HUES48 (cell line): ENCODE measurements around the gene ZDHHC4.
"Not testable (repeated sequence)": the region's sequence is repeated elsewhere in the genome, so short reads cannot be mapped to it uniquely, and the experiment has no call there.

ENCODE experiments used
- H3K27ac ChIP-seq: one replicate; pipeline ENCODE4 v1.7.0; 2013; ENCODE audit warnings: low read depth, low read length, inconsistent platforms
- H3K27me3 ChIP-seq: 2 replicates; pipeline ENCODE4 v1.6.1; 2013; ENCODE audit warnings: mild to moderate bottlenecking, low read length; ENCODE audit not compliant: control insufficient read depth, insufficient read depth
- H3K36me3 ChIP-seq: 2 replicates; pipeline ENCODE4 v1.6.1; 2013; ENCODE audit warnings: low read length; ENCODE audit not compliant: control insufficient read depth, insufficient read depth
- H3K4me1 ChIP-seq: 2 replicates; pipeline ENCODE4 v1.6.1; 2013; ENCODE audit warnings: mild to moderate bottlenecking, low read length; ENCODE audit not compliant: control insufficient read depth, insufficient read depth
- H3K4me3 ChIP-seq: 2 replicates; pipeline ENCODE4 v1.5.1; 2013; ENCODE audit warnings: mild to moderate bottlenecking, low read depth, low read length
- H3K9ac ChIP-seq: 2 replicates; pipeline ENCODE4 v1.6.1; 2013; ENCODE audit warnings: mild to moderate bottlenecking, low read depth, low read length, moderate library complexity
- H3K9me3 ChIP-seq: 2 replicates; pipeline ENCODE4 v1.6.1; 2013; ENCODE audit warnings: low read length; ENCODE audit not compliant: control insufficient read depth, insufficient read depth

The ZDHHC4 gene

GRCh38 chr7:6622134-6622710 lies 45.0 kb downstream of the ZDHHC4 start:
- no peaks in the 10 kb centered on the region for H3K27me3 ChIP-seq
- H3K4me3 ChIP-seq, result no peak overlapping the region
- no peak overlapping the region for H3K27ac ChIP-seq
- H3K4me1 ChIP-seq, result no peaks in the 10 kb centered on the region
- peaks cover 30% of the 10 kb centered on the region for H3K36me3 ChIP-seq
- no peak overlapping the region for H3K9ac ChIP-seq
- H3K9me3 ChIP-seq, result no peaks in the 10 kb centered on the region

GRCh38 chr7:6623589-6624245 lies 46.5 kb downstream of the ZDHHC4 start:
- Histone ChIP-seq H3K27ac (no peak overlapping the region), H3K4me3 (no peak overlapping the region), H3K9me3 (no peaks in the 10 kb centered on the region), H3K27me3 (no peaks in the 10 kb centered on the region), H3K4me1 (no peaks in the 10 kb centered on the region), H3K9ac (no peak overlapping the region), H3K36me3 (peaks cover 30% of the 10 kb centered on the region)

GRCh38 chr7:6624246-6624611 lies 47.0 kb downstream of the ZDHHC4 start:
- H3K9ac ChIP-seq, result no peak overlapping the region
- H3K4me1 ChIP-seq, result no peaks in the 10 kb centered on the region
- no peak overlapping the region for H3K4me3 ChIP-seq
- peaks cover 30% of the 10 kb centered on the region for H3K36me3 ChIP-seq
- H3K9me3 ChIP-seq, result no peaks in the 10 kb centered on the region
- no peak overlapping the region for H3K27ac ChIP-seq
- no peaks in the 10 kb centered on the region for H3K27me3 ChIP-seq

GRCh38 chr7:6628045-6628444 lies 50.8 kb downstream of the ZDHHC4 start:
- Histone ChIP-seq H3K27me3 (no peaks in the 10 kb centered on the region), H3K4me1 (no peaks in the 10 kb centered on the region), H3K9me3 (no peaks in the 10 kb centered on the region), H3K36me3 (peaks cover 13% of the 10 kb centered on the region), H3K27ac (no peak overlapping the region), H3K9ac (no peak overlapping the region), H3K4me3 (no peak overlapping the region)

- H3K27me3 ChIP-seq, result no peaks in the 10 kb centered on the region
- no peaks in the 10 kb centered on the region for H3K9me3 ChIP-seq
- no peaks in the 10 kb centered on the region for H3K4me1 ChIP-seq
- no peaks in the 10 kb centered on the region for H3K36me3 ChIP-seq
- H3K27ac ChIP-seq, result no peak overlapping the region
- no peak overlapping the region for H3K4me3 ChIP-seq
- H3K9ac ChIP-seq, result no peak overlapping the region
Observed at GRCh38 chr7:6630007-6630849, 53.0 kb downstream of the ZDHHC4 start.

- no peaks in the 10 kb centered on the region for H3K9me3 ChIP-seq
- no peaks in the 10 kb centered on the region for H3K36me3 ChIP-seq
- no peak overlapping the region for H3K4me3 ChIP-seq
- no peaks in the 10 kb centered on the region for H3K4me1 ChIP-seq
- no peak overlapping the region for H3K27ac ChIP-seq
- no peaks in the 10 kb centered on the region for H3K27me3 ChIP-seq
- H3K9ac ChIP-seq, result no peak overlapping the region
Observed at GRCh38 chr7:6631605-6632004, 54.4 kb downstream of the ZDHHC4 start.

GRCh38 chr7:6634021-6634420 lies 56.8 kb downstream of the ZDHHC4 start:
- Histone ChIP-seq H3K9me3 (no peaks in the 10 kb centered on the region), H3K4me1 (no peaks in the 10 kb centered on the region), H3K27ac (no peak overlapping the region)

GRCh38 chr7:6634971-6635370 lies 57.7 kb downstream of the ZDHHC4 start:
- H3K27me3 ChIP-seq, H3K4me1 ChIP-seq, H3K9ac ChIP-seq, H3K27ac ChIP-seq, H3K36me3 ChIP-seq, H3K4me3 ChIP-seq, H3K9me3 ChIP-seq: not testable (repeated sequence)

More at GRCh38 chr7:6634021-6634420, 56.8 kb downstream of the ZDHHC4 start:
- Histone ChIP-seq H3K4me3 (no peak overlapping the region), H3K9ac (no peak overlapping the region), H3K27me3 (no peaks in the 10 kb centered on the region), H3K36me3 (no peaks in the 10 kb centered on the region)

GRCh38 chr7:6636741-6637543 lies 59.7 kb downstream of the ZDHHC4 start, which contains the start of gene ZNF316:
TSS of gene ZNF316 (plus strand) at chr7:6637318. CDS start at chr7:6642410, 5,092 bp downstream.
- H3K36me3 ChIP-seq, result no peaks in the 10 kb centered on the region
- no peaks in the 10 kb centered on the region for H3K9me3 ChIP-seq
- H3K27me3 ChIP-seq, result no peaks in the 10 kb centered on the region
- H3K4me3 ChIP-seq, result peak within 1 kb of the TSS; percentile 69
- no peak within 1 kb of the TSS for H3K9ac ChIP-seq
- no peak within 1 kb of the TSS for H3K27ac ChIP-seq
- H3K4me1 ChIP-seq, result peaks cover 3% of the 10 kb centered on the region; the same call in 1 of the 2 replicates

GRCh38 chr7:6637544-6638229 lies 60.4 kb downstream of the ZDHHC4 start:
- Histone ChIP-seq H3K9ac (no peak overlapping the region), H3K4me3 (peak overlapping the region; percentile 69), H3K27me3 (no peaks in the 10 kb centered on the region), H3K36me3 (no peaks in the 10 kb centered on the region), H3K4me1 (peaks cover 3% of the 10 kb centered on the region; the same call in 1 of the 2 replicates), H3K9me3 (no peaks in the 10 kb centered on the region), H3K27ac (no peak overlapping the region)
